ENCODE results near the gene ZNF830.
"Not testable (repeated sequence)": the region's sequence is repeated elsewhere in the genome, so short reads cannot be mapped to it uniquely, and the experiment has no call there.

The ZNF830 gene, protein sequence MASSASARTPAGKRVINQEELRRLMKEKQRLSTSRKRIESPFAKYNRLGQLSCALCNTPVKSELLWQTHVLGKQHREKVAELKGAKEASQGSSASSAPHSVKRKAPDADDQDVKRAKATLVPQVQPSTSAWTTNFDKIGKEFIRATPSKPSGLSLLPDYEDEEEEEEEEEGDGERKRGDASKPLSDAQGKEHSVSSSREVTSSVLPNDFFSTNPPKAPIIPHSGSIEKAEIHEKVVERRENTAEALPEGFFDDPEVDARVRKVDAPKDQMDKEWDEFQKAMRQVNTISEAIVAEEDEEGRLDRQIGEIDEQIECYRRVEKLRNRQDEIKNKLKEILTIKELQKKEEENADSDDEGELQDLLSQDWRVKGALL

DNA sequence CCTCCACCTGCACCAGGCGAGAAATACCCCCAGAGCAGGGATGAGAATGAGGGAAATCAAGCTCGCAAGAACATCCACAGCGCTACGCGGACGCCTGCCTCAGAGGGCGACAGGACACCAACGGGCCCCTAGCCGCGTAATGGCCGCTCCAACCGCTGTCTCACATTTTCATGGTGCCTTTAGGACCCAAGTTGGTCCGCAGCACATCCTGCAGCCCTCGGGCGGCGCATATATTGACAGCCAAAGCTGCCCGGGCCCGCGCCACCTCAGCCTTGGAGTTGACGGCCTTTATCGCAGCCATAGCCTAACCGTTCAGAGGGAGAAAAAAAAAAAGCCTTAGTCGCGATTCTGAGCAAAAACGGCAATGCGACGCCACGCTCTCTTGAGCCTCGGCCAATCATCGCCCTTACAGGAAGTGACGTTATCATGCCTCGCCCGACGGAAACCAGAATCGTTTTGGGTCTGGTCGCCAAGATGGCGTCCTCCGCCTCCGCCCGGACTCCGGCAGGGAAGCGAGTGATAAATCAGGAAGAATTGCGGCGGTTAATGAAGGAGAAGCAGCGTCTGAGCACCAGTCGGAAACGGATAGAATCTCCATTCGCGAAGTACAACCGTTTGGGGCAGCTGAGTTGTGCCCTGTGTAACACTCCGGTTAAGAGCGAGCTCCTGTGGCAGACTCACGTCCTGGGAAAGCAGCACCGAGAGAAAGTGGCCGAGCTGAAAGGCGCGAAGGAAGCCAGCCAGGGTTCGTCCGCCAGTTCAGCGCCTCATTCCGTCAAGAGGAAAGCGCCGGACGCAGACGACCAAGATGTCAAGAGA is at the start of gene ZNF830, which contains the start of gene CCT6B:
ZNF830 (plus strand) TSS at position 448 of the 819 bp plus-strand sequence; CDS start at position 475, 27 bp downstream.
CCT6B (minus strand) TSS at position 368 of the 819 bp plus-strand sequence; CDS start at position 301, 67 bp downstream.
- no peak for TF ChIP-seq ZFX (IDR thresholded peaks at IDR 0.05; ENCODE audit: borderline replicate concordance)
- TF ChIP-seq, protein P1, sequence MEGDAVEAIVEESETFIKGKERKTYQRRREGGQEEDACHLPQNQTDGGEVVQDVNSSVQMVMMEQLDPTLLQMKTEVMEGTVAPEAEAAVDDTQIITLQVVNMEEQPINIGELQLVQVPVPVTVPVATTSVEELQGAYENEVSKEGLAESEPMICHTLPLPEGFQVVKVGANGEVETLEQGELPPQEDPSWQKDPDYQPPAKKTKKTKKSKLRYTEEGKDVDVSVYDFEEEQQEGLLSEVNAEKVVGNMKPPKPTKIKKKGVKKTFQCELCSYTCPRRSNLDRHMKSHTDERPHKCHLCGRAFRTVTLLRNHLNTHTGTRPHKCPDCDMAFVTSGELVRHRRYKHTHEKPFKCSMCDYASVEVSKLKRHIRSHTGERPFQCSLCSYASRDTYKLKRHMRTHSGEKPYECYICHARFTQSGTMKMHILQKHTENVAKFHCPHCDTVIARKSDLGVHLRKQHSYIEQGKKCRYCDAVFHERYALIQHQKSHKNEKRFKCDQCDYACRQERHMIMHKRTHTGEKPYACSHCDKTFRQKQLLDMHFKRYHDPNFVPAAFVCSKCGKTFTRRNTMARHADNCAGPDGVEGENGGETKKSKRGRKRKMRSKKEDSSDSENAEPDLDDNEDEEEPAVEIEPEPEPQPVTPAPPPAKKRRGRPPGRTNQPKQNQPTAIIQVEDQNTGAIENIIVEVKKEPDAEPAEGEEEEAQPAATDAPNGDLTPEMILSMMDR (IDR thresholded peaks at IDR 0.05) = no peak

DNA sequence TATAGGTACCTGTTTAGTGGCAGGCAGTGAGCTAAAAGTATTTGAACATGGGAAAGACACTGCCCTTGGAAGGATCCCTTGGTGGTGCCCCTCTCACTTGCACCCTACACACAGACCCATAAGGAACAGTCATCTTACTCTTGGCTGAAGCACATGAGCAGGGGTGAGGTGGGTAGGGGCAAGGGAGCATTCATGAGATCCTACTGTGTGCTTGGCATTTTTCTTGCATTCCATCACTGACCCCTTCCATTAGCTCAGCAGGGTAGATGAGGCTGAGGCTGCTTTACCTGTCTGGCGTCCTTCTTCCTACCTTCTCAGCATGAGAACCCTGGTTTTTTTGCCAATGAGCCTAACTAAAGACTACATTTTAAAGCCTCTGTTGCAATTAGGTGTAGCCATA is 48.3 kb upstream of the ZNF830 start:
- no peak for TF ChIP-seq ZFX (IDR thresholded peaks at IDR 0.05; ENCODE audit: borderline replicate concordance)
- TF ChIP-seq, protein P1 (IDR thresholded peaks at IDR 0.05) = no peak
- no peak overlapping the region for H3K27ac ChIP-seq

More for the DNA sequence above, at the start of gene ZNF830, which contains the start of gene CCT6B:
- H3K27ac ChIP-seq = peak within 1 kb of the TSS; percentile 81

DNA sequence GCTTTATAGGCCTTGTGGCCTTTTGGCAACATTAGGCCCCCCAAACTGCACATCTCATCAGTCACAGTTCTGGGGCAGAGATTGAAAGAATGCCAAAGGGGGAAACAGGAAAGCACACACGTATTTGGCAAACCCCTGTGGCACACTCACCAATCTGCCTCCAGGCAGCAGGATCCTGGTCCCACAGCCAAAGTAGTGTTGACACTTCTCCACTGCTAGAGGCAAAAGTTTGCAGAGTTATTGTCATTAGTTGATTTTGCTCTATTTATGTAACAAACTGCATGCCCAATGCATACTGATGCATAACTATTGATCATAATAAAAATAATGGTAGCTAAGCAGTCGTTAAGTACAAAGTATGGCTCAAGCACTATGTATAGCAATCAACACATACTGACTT is 45.2 kb upstream of the ZNF830 start:
- peak overlapping the region; percentile 85 for H3K27ac ChIP-seq
- TF ChIP-seq, protein P1 (IDR thresholded peaks at IDR 0.05) = no peak
- no peak for TF ChIP-seq ZFX (IDR thresholded peaks at IDR 0.05; ENCODE audit: borderline replicate concordance)

DNA sequence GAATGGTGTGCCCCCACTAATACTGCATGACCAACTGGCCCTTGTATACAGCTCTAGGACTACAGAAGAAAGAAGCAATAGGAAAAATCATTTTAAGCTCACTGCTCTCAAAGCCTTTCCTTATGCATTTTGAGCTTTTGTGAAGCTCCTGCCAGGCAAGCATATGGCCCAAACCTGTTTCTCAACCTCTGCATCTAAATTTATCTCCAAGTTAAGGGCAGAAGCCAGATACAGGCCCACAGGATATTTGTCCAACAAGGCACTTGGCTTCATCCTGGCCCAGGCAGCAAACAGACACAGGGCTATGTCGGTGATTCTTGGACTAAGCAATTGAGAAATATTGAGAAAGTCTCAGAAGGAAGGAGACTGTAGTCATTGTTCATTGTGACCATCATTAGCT is 44.0 kb upstream of the ZNF830 start:
- peak overlapping the region; percentile 85 for H3K27ac ChIP-seq
- TF ChIP-seq, protein P1 (IDR thresholded peaks at IDR 0.05) = no peak
- no peak for TF ChIP-seq ZFX (IDR thresholded peaks at IDR 0.05; ENCODE audit: borderline replicate concordance)

DNA sequence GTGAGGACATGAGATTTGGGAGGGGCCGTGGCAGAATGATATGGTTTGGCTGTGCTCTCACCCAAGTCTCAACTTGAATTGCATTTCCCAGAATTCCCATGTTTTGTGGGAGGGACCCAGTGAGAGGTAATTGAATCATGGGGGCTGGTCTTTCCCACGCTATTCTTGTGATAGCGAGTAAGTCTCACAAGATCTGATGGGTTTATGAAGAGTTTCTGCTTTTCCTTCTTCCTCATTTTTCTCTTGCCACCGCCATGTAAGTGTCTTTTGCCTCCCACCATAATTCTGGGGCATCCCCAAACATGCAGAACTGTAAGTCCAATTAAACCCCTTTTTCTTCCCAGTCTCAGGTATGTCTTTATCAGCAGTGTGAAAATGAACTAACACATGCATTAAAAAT is 40.7 kb upstream of the ZNF830 start:
- TF ChIP-seq ZFX (IDR thresholded peaks at IDR 0.05; ENCODE audit: borderline replicate concordance) = no peak
- H3K27ac ChIP-seq = no peak overlapping the region

DNA sequence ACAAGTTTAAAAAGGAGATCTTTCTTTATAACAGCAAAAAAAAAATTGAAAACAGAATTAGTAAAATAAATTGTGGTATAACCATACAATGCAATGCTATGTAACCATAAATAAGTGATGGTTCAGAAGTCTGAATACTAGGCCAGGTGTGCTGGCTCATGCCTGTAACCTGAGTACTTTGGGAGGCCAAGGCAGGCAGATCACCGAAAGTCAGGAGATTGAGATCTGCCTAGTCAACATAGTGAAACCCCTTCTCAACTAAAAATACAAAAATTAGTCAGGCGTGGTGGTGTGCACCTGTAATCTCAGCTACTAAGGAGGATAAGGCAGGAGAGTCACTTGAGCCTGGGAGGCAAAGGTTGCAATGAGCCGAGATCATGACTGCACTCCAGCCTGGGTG is 34.7 kb upstream of the ZNF830 start:
- no peak for TF ChIP-seq ZFX (IDR thresholded peaks at IDR 0.05; ENCODE audit: borderline replicate concordance)
- TF ChIP-seq, protein P1 (IDR thresholded peaks at IDR 0.05) = no peak
- no peak overlapping the region for H3K27ac ChIP-seq

DNA sequence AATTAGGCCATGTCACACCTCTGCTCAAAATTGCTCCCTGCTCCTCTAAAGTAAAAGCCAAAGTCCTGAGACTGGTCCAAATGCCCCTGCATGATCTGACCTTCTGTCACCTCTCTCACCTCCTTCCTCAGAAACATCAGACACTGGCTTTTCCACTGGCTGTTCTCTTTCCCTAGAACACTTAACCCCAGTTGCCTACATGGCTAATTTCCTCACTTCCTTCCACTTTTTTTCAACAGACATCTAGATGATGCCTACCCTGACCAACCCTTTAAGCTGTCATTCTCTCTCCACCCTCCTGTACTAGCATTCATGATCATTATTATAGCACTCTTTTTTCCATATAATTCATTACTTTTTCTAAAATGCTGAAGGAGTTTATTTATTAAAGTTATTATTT is 31.1 kb upstream of the ZNF830 start:
- no peak overlapping the region for H3K27ac ChIP-seq

DNA sequence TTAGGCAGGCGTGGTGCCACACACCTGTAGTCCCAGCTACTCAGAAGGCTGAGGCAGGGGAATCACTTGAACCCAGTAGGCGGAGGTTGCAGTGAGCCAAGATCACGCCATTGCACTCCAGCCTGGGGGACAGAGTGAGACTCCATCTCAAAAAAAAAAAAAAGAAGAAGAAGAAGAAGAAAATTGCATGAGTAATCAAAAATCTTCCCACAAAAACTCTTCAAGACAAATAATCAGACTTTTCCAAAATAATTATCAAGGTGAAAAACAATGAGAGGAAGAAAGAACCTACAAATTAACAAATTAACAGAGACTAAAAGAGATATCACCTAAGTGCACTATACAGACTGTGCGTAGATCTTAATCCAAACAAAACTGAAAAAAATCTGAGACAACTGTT is 10.6 kb upstream of the ZNF830 start:
- not testable (repeated sequence) for H3K27ac ChIP-seq

More for the DNA sequence above, 31.1 kb upstream of the ZNF830 start:
- TF ChIP-seq, protein P1 (IDR thresholded peaks at IDR 0.05) = no peak
- no peak for TF ChIP-seq ZFX (IDR thresholded peaks at IDR 0.05; ENCODE audit: borderline replicate concordance)
